ENCODE results near the gene KLC4. TPM values are rescaled to one million over a fixed set of nuclear protein-coding genes. Genes with fewer than 3 reads are reported as not detected.
A peak's percentile ranks its signal among the peaks of the same experiment; 100 is the strongest.

Gene KLC4
- total RNA-seq, 1 donor from 2014 or later: 32.0 TPM

DNA sequence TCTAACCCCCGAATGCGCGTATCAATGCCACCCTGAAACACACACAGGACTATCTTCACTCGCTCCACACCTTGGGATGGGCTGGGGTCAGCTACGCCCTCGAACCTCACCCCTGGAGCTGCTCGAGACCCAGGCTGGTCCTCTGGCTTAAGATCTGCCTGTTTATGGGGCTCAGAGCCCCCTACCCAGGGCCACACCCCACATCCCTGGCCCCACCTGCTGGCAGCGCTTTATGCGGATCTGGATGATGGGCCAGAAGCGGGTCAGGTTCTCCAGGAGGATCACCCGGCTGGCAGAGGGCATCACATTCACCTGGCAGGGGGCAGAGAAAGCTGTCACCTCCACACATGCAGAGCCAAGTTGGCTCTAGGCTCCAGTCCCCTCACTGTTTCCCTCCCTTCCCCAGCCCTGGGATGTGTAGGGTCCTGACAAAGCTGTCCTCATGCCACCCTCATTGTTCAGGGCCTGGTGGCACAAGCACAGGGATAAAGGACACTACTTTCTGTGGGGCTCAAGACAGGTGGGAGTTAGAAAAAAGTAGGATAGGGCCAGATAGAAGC lies 14.0 kb upstream of the KLC4 start:
- no peaks in the 10 kb centered on the region for H3K27me3 ChIP-seq
- no peaks in the 10 kb centered on the region for H3K9me3 ChIP-seq
- intact Hi-C loops (cut with DNase I): no loop called here
- ATAC-seq (no peak), DNase-seq (no peak)
- TF ChIP-seq, protein P1, sequence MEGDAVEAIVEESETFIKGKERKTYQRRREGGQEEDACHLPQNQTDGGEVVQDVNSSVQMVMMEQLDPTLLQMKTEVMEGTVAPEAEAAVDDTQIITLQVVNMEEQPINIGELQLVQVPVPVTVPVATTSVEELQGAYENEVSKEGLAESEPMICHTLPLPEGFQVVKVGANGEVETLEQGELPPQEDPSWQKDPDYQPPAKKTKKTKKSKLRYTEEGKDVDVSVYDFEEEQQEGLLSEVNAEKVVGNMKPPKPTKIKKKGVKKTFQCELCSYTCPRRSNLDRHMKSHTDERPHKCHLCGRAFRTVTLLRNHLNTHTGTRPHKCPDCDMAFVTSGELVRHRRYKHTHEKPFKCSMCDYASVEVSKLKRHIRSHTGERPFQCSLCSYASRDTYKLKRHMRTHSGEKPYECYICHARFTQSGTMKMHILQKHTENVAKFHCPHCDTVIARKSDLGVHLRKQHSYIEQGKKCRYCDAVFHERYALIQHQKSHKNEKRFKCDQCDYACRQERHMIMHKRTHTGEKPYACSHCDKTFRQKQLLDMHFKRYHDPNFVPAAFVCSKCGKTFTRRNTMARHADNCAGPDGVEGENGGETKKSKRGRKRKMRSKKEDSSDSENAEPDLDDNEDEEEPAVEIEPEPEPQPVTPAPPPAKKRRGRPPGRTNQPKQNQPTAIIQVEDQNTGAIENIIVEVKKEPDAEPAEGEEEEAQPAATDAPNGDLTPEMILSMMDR (IDR thresholded peaks at IDR 0.05): no peak
- no peak overlapping the region for H3K27ac ChIP-seq
- H3K4me1 ChIP-seq: no peaks in the 10 kb centered on the region
- H3K4me3 ChIP-seq: no peak overlapping the region
- H3K36me3 ChIP-seq: peaks cover 70% of the 10 kb centered on the region

DNA sequence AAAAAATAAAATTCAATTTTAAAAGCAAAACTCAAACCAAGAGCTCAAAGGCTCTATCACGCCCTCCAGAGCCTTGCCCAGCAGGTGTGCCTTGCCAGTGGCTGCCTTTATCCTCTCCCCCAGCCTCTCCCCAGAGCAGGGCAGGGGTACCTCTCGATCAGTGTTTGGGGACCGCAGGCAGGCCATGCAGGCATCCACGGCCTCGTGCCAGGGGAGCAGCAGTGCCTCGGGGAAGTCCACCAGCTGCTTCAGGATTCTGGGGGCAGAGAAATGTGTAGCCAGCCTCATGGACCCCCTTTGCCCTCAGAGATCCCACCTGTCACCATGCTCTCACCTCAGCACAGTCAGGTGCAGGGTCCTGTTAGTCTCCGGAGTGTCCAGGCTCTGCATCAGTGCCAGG lies 11.4 kb upstream of the KLC4 start:
- TF ChIP-seq, protein P1 (IDR thresholded peaks at IDR 0.05): no peak
- intact Hi-C loops (cut with DNase I): no loop called here
- DNase-seq (no peak), ATAC-seq (no peak)
- no peaks in the 10 kb centered on the region for H3K9me3 ChIP-seq
- no peak overlapping the region for H3K27ac ChIP-seq
- H3K36me3 ChIP-seq: peaks cover 56% of the 10 kb centered on the region
- no peaks in the 10 kb centered on the region for H3K27me3 ChIP-seq
- peaks cover 11% of the 10 kb centered on the region for H3K4me1 ChIP-seq
- H3K4me3 ChIP-seq: no peak overlapping the region

DNA sequence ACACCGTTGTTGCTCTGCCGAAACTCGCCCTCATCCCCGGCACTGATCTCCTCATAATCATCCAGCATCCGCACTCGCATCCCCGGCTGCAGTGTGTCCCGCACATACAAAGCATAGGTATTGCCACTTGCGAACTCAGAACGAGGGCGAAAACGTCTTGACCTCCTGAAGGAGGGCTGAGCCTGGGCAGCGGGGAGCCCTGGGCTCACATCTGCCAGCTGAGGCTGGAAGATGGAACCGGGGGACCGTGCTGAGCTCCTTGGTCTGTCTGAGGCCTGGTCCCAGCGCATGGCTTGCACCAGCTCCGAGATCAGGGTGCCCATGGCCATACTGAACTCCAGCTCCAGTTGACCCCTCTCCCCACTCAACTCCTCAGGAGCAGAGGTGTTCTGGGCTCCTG lies 8.4 kb upstream of the KLC4 start:
- DNase-seq: no peak
- TF ChIP-seq, protein P1 (IDR thresholded peaks at IDR 0.05): no peak

DNA sequence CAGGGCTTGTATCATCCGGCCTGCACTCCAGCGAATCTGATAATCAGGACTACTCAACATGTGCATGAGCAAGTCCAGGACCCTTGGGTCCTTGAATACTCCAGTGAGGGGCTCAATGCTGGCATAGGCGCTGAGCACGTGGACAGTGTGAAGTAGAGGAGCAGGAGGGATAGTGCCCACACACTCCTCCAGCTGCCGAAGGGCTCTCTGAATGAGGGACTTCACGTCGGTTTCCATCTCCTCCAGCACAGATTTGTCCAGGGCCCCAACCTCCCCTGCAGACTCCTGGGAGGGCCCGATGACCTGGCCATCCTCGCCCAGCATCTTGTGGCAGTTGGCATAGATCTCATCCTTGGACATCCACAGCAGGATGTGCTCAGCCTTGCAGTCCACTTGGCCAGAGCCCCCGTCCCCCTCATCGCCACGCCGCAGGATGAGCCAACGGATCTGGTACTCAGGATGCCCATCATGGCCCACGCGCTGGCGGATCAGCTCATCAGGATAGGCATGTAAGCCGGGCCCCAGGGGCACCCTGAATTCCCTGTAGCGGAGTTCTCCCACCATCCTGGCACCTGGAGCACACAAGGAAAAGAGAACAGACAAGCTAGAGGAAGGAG lies 7.1 kb upstream of the KLC4 start:
- intact Hi-C loops (cut with DNase I): no loop called here
- Histone ChIP-seq H3K27me3 (no peaks in the 10 kb centered on the region), H3K36me3 (peaks cover 47% of the 10 kb centered on the region), H3K9me3 (no peaks in the 10 kb centered on the region), H3K4me3 (peak overlapping the region; percentile 84), H3K4me1 (peaks cover 17% of the 10 kb centered on the region), H3K27ac (peak overlapping the region; percentile 96)
- DNase-seq: no peak
- TF ChIP-seq, protein P1 (IDR thresholded peaks at IDR 0.05): no peak
- no peak for ATAC-seq

More for the DNA sequence above, 8.4 kb upstream of the KLC4 start:
- Histone ChIP-seq H3K4me1 (peaks cover 17% of the 10 kb centered on the region), H3K9me3 (no peaks in the 10 kb centered on the region), H3K36me3 (peaks cover 47% of the 10 kb centered on the region), H3K27me3 (no peaks in the 10 kb centered on the region), H3K4me3 (no peak overlapping the region), H3K27ac (no peak overlapping the region)
- intact Hi-C loops (cut with DNase I): no loop called here
- no peak for ATAC-seq

DNA sequence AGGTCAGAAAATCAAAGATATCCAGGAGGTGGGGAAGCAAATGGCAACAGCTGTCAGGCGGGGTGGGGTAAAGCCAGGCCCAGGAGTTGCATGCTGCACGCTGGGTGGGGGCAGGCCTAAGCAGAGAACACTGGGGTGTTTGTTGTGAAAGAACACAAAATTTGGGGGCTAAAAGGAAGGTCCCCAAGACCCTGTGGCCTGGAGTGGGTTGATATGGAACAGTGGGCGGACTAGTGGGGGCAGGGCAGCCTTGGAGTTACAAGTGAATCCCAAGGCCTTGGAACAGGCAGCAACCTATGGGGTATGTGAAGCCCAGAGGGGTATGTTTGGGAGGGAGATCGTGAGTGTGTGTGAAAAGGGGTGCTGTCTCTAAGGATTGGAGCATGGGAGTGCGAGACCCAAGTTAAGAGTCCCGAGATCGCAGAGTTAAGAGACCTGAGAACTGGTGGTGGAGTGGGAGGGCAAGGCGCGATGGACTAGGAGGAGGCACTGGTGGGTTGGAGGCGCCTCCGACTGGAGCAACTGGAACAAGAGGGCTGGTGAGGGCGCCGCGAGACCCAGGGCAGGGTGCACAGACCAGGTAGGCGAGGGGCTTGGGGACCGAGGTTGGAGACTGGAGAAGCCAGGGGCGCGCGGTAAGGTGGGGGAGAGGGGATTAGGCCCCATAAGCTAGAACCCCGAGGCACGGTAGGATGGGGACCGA lies 6.4 kb upstream of the KLC4 start:
- intact Hi-C loops (cut with DNase I): no loop called here
- no peaks in the 10 kb centered on the region for H3K27me3 ChIP-seq
- peaks cover 20% of the 10 kb centered on the region for H3K4me1 ChIP-seq
- H3K27ac ChIP-seq: peak overlapping the region; percentile 96
- peak overlapping the region; percentile 84 for H3K4me3 ChIP-seq
- peaks cover 47% of the 10 kb centered on the region for H3K36me3 ChIP-seq
- H3K9me3 ChIP-seq: no peaks in the 10 kb centered on the region
- TF ChIP-seq, protein P1 (IDR thresholded peaks at IDR 0.05): no peak
- peak; percentile 33 for ATAC-seq
- no peak for DNase-seq
